ENCODE measurements around the gene S100Z. TPM values are rescaled to one million over a fixed set of nuclear protein-coding genes. Genes with fewer than 3 reads are reported as not detected.

The S100Z gene
- total and polyA plus RNA-seq, 9 of the 15 experiments (the other 6 are each of a cell fraction or from before 2014, with no cell fraction given): 0.15 to 0.42 (median 0.20) TPM; not detected in 6

DNA sequence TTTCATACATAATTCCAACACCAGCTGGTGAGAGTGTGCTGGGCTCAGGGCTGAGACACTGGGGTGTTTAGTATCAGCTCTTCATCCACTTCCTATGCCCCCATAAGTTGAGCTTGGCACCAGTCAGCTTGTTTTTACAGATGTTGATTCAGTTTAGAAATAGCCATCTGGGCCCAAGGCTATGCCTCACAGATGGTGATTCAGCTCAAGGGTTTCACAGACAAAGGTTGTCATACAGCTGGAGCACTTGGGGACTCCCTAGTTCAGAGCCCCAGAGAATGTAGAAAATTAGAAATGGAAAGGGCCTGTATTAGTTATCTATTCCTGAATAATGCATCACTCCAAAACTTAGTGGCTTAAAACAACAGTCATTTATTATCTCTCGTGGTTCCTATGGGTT lies 92.8 kb downstream of the S100Z start:
- Histone ChIP-seq H3K4me3 (no peak overlapping the region), H3K36me3 (ENCODE audit: control insufficient read depth, insufficient read depth, low read length) (no peaks in the 10 kb centered on the region), H3K9me3 (replicated peaks; ENCODE audit: control insufficient read depth, insufficient read depth, low read depth, low read length) (no peaks in the 10 kb centered on the region), H3K9me1 (ENCODE audit: control insufficient read depth, insufficient read depth, low read length) (no peaks in the 10 kb centered on the region), H3K27me3 (ENCODE audit: control insufficient read depth in 2 of 2, insufficient read depth in 2 of 2, low read length in 2 of 2) (no peaks in the 10 kb centered on the region; a peak in 1 of 5 replicates), H2AFZ (ENCODE audit: low read depth, low read length) (no peak overlapping the region), H4K20me1 (replicated peaks; ENCODE audit: control insufficient read depth, insufficient read depth, low read length) (no peaks in the 10 kb centered on the region), H3K79me2 (ENCODE audit: control insufficient read depth, insufficient read depth, low read length) (no peaks in the 10 kb centered on the region), H3K4me1 (replicated peaks in 1 of 2; ENCODE audit: control insufficient read depth in 2 of 2, insufficient read depth in 2 of 2, low read length in 2 of 2) (peaks cover 4 to 14% of the 10 kb centered on the region in 2 experiments; a peak in 3 of 5 replicates), H3K9ac (ENCODE audit: insufficient read depth in 1 of 2, low read depth in 2 of 2, low read length in 2 of 2) (no peak overlapping the region), H3K4me2 (ENCODE audit: insufficient read depth, low read length) (no peak overlapping the region), H3K27ac (ENCODE audit: extremely low read depth, low read depth, low read length) (no peak overlapping the region)
- in situ Hi-C loops (cut with MboI): no loop called here
- FAIRE-seq (no peak), DNase-seq (ENCODE audit: extremely low read depth in 1 of 4, low spot score in 3 of 4) (no peak), ATAC-seq (no peak)
- CTCF ChIA-PET (ENCODE audit: low intra/inter-chr PET ratio): interaction anchor here (0.7 kb wide), 1 partner anchor 346 kb away, joined by 3 read pairs; no protein-coding TSS in a partner anchor
- BruUV-seq (replicated peaks): no TSS peak
- POLR2A ChIA-PET: interaction anchor here (0.7 to 0.9 kb wide), 2 partner anchors 37 to 67 kb away, joined by 3 read pairs; no protein-coding TSS in a partner anchor
- intact Hi-C loops (cut with micrococcal nuclease): no loop called here
- WGBS (ENCODE audit: insufficient coverage, low coverage, missing lambda C conversion rate): 60% methylated on average over 1 of the region's 1 CpG
- no peak for TF ChIP-seq CSDE1 (IDR thresholded peaks at IDR 0.05)
- TF ChIP-seq POLR2AphosphoS5 (IDR thresholded peaks at IDR 0.05; ENCODE audit: control insufficient read depth, insufficient read depth, low read depth, low read length): no peak
- TF ChIP-seq, protein P1, sequence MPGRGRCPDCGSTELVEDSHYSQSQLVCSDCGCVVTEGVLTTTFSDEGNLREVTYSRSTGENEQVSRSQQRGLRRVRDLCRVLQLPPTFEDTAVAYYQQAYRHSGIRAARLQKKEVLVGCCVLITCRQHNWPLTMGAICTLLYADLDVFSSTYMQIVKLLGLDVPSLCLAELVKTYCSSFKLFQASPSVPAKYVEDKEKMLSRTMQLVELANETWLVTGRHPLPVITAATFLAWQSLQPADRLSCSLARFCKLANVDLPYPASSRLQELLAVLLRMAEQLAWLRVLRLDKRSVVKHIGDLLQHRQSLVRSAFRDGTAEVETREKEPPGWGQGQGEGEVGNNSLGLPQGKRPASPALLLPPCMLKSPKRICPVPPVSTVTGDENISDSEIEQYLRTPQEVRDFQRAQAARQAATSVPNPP (IDR thresholded peaks at IDR 0.05; ENCODE audit: borderline replicate concordance, insufficient read depth, insufficient read length): no peak
- TF ChIP-seq ZNF184 (CRISPR knock-in tag; IDR thresholded peaks at IDR 0.05): no peak
- TF ChIP-seq FOS (IDR thresholded peaks at IDR 0.05; ENCODE audit: extremely low read depth, insufficient read length): no peak
- no peak for TF ChIP-seq SNIP1 (IDR thresholded peaks at IDR 0.05; ENCODE audit: low read depth)
- TF ChIP-seq ZNF668 (CRISPR knock-in tag; IDR thresholded peaks at IDR 0.05): no peak
- no peak for TF ChIP-seq ZBED1 (IDR thresholded peaks at IDR 0.05)
- no peak for TF ChIP-seq RFX1 (IDR thresholded peaks at IDR 0.05)
- no peak for TF ChIP-seq HDGF (IDR thresholded peaks at IDR 0.05)
- no peak for TF ChIP-seq ARID3A (IDR thresholded peaks at IDR 0.05; ENCODE audit: borderline replicate concordance, low read depth, low read length)
- TF ChIP-seq, protein P2, sequence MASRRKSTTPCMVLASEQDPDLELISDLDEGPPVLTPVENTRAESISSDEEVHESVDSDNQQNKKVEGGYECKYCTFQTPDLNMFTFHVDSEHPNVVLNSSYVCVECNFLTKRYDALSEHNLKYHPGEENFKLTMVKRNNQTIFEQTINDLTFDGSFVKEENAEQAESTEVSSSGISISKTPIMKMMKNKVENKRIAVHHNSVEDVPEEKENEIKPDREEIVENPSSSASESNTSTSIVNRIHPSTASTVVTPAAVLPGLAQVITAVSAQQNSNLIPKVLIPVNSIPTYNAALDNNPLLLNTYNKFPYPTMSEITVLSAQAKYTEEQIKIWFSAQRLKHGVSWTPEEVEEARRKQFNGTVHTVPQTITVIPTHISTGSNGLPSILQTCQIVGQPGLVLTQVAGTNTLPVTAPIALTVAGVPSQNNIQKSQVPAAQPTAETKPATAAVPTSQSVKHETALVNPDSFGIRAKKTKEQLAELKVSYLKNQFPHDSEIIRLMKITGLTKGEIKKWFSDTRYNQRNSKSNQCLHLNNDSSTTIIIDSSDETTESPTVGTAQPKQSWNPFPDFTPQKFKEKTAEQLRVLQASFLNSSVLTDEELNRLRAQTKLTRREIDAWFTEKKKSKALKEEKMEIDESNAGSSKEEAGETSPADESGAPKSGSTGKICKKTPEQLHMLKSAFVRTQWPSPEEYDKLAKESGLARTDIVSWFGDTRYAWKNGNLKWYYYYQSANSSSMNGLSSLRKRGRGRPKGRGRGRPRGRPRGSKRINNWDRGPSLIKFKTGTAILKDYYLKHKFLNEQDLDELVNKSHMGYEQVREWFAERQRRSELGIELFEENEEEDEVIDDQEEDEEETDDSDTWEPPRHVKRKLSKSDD (conservative IDR thresholded peaks at IDR 0.05; ENCODE audit: low read length): no peak
